ENCODE results near the gene TBX21. TPM values are rescaled to one million over a fixed set of nuclear protein-coding genes. Genes with fewer than 3 reads are reported as not detected.

Gene TBX21
- total and polyA plus RNA-seq, 9 of the 15 experiments (the other 6 are each of a cell fraction or from before 2014, with no cell fraction given): 0.07 TPM; not detected in 8

DNA sequence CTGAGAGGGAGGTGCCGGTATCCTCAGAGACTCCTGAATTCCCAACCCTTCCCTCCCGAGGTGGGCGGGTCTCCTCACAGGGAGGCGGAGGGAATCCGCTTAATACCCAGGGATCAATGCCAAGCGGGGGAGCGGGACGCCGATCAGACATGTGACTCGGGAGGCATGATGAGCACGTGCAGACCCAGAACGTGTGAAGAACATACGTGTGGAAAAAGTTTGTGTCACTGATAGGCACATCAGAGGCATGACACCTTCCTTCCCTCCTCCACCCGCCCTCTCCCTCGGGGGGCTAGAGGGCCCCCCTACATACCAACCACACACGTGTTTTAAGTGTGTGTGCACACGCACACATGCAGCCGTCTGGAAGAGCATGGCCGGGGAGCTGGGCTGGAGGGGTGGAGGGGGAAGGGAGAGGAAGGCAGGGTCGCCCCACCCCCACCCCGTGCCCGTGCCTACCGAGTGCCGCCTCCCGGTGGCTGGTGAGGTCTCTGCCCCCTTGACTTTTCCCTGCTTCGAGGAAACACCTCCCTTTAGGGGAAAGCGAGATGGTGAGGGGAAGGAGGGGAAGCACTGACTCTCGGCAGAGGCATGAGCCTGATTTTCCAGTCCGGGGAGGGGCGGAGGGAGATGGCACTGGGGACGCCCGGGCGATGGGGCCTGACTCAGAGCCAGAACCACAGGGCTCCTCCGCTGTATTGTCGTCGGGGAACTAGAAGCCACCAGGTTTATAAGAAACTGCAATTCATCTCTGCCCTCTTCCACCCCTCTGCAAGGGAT is 12.1 kb upstream of the TBX21 start (continued):
- TF ChIP-seq, protein P1, sequence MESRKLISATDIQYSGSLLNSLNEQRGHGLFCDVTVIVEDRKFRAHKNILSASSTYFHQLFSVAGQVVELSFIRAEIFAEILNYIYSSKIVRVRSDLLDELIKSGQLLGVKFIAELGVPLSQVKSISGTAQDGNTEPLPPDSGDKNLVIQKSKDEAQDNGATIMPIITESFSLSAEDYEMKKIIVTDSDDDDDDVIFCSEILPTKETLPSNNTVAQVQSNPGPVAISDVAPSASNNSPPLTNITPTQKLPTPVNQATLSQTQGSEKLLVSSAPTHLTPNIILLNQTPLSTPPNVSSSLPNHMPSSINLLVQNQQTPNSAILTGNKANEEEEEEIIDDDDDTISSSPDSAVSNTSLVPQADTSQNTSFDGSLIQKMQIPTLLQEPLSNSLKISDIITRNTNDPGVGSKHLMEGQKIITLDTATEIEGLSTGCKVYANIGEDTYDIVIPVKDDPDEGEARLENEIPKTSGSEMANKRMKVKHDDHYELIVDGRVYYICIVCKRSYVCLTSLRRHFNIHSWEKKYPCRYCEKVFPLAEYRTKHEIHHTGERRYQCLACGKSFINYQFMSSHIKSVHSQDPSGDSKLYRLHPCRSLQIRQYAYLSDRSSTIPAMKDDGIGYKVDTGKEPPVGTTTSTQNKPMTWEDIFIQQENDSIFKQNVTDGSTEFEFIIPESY (CRISPR knock-in tag; IDR thresholded peaks at IDR 0.05): no peak
- no peak for TF ChIP-seq SIRT6 (IDR thresholded peaks at IDR 0.05; ENCODE audit: low read depth, low read length)
- TF ChIP-seq ZNF217 (CRISPR knock-in tag; IDR thresholded peaks at IDR 0.05): no peak
- no peak for TF ChIP-seq RAD51 (IDR thresholded peaks at IDR 0.05; ENCODE audit: borderline replicate concordance, low read depth)
- TF ChIP-seq L3MBTL2 (IDR thresholded peaks at IDR 0.05): peak; percentile 78
- TF ChIP-seq ATF1 (CRISPR knock-in tag; IDR thresholded peaks at IDR 0.05): no peak
- no peak for TF ChIP-seq ATF1 (tag; IDR thresholded peaks at IDR 0.05)
- no peak for TF ChIP-seq ZNF561 (CRISPR knock-in tag; conservative IDR thresholded peaks at IDR 0.05)
- no peak for TF ChIP-seq KHSRP (IDR thresholded peaks at IDR 0.05)
- no peak for TF ChIP-seq MTA1 (IDR thresholded peaks at IDR 0.05; ENCODE audit: borderline replicate concordance)
- no peak for TF ChIP-seq ETV6 (IDR thresholded peaks at IDR 0.05; ENCODE audit: borderline replicate concordance in 1 of 2, low read depth in 2 of 2, low read length in 1 of 2)
- no peak for TF ChIP-seq ETV6 (CRISPR knock-in tag; IDR thresholded peaks at IDR 0.05; ENCODE audit: borderline replicate concordance)
- no peak for TF ChIP-seq HSF4 (CRISPR knock-in tag; IDR thresholded peaks at IDR 0.05; ENCODE audit: borderline replicate concordance)
- TF ChIP-seq ZNF764 (CRISPR knock-in tag; IDR thresholded peaks at IDR 0.05; ENCODE audit: low read depth): no peak
- TF ChIP-seq, protein P2, sequence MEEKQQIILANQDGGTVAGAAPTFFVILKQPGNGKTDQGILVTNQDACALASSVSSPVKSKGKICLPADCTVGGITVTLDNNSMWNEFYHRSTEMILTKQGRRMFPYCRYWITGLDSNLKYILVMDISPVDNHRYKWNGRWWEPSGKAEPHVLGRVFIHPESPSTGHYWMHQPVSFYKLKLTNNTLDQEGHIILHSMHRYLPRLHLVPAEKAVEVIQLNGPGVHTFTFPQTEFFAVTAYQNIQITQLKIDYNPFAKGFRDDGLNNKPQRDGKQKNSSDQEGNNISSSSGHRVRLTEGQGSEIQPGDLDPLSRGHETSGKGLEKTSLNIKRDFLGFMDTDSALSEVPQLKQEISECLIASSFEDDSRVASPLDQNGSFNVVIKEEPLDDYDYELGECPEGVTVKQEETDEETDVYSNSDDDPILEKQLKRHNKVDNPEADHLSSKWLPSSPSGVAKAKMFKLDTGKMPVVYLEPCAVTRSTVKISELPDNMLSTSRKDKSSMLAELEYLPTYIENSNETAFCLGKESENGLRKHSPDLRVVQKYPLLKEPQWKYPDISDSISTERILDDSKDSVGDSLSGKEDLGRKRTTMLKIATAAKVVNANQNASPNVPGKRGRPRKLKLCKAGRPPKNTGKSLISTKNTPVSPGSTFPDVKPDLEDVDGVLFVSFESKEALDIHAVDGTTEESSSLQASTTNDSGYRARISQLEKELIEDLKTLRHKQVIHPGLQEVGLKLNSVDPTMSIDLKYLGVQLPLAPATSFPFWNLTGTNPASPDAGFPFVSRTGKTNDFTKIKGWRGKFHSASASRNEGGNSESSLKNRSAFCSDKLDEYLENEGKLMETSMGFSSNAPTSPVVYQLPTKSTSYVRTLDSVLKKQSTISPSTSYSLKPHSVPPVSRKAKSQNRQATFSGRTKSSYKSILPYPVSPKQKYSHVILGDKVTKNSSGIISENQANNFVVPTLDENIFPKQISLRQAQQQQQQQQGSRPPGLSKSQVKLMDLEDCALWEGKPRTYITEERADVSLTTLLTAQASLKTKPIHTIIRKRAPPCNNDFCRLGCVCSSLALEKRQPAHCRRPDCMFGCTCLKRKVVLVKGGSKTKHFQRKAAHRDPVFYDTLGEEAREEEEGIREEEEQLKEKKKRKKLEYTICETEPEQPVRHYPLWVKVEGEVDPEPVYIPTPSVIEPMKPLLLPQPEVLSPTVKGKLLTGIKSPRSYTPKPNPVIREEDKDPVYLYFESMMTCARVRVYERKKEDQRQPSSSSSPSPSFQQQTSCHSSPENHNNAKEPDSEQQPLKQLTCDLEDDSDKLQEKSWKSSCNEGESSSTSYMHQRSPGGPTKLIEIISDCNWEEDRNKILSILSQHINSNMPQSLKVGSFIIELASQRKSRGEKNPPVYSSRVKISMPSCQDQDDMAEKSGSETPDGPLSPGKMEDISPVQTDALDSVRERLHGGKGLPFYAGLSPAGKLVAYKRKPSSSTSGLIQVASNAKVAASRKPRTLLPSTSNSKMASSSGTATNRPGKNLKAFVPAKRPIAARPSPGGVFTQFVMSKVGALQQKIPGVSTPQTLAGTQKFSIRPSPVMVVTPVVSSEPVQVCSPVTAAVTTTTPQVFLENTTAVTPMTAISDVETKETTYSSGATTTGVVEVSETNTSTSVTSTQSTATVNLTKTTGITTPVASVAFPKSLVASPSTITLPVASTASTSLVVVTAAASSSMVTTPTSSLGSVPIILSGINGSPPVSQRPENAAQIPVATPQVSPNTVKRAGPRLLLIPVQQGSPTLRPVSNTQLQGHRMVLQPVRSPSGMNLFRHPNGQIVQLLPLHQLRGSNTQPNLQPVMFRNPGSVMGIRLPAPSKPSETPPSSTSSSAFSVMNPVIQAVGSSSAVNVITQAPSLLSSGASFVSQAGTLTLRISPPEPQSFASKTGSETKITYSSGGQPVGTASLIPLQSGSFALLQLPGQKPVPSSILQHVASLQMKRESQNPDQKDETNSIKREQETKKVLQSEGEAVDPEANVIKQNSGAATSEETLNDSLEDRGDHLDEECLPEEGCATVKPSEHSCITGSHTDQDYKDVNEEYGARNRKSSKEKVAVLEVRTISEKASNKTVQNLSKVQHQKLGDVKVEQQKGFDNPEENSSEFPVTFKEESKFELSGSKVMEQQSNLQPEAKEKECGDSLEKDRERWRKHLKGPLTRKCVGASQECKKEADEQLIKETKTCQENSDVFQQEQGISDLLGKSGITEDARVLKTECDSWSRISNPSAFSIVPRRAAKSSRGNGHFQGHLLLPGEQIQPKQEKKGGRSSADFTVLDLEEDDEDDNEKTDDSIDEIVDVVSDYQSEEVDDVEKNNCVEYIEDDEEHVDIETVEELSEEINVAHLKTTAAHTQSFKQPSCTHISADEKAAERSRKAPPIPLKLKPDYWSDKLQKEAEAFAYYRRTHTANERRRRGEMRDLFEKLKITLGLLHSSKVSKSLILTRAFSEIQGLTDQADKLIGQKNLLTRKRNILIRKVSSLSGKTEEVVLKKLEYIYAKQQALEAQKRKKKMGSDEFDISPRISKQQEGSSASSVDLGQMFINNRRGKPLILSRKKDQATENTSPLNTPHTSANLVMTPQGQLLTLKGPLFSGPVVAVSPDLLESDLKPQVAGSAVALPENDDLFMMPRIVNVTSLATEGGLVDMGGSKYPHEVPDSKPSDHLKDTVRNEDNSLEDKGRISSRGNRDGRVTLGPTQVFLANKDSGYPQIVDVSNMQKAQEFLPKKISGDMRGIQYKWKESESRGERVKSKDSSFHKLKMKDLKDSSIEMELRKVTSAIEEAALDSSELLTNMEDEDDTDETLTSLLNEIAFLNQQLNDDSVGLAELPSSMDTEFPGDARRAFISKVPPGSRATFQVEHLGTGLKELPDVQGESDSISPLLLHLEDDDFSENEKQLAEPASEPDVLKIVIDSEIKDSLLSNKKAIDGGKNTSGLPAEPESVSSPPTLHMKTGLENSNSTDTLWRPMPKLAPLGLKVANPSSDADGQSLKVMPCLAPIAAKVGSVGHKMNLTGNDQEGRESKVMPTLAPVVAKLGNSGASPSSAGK (IDR thresholded peaks at IDR 0.05): peak; percentile 81
- no peak for TF ChIP-seq RBM17 (IDR thresholded peaks at IDR 0.05; ENCODE audit: borderline replicate concordance, low read depth, low read length)

Data from K562 (cell line).